Suprapubic skin (tissue), 4 donors: ENCODE results near the gene CSTF3.

Experiments used
- POLR2A ChIP-seq, 2 donors: fragments of 450-650 bp; IDR thresholded peaks; one replicate each; pipeline ENCODE4 v1.6.1; 2017; ENCODE audit warnings: antibody characterized with exemption in 2 of 2, mild to moderate bottlenecking in 2 of 2, moderate library complexity in 2 of 2
- POLR2AphosphoS5 ChIP-seq, 3 donors: sonication (generic); formaldehyde crosslinking; IDR thresholded peaks; one replicate each; pipeline ENCODE4 v1.6.1; 2017; ENCODE audit warnings: antibody characterized with exemption in 3 of 3

DNA sequence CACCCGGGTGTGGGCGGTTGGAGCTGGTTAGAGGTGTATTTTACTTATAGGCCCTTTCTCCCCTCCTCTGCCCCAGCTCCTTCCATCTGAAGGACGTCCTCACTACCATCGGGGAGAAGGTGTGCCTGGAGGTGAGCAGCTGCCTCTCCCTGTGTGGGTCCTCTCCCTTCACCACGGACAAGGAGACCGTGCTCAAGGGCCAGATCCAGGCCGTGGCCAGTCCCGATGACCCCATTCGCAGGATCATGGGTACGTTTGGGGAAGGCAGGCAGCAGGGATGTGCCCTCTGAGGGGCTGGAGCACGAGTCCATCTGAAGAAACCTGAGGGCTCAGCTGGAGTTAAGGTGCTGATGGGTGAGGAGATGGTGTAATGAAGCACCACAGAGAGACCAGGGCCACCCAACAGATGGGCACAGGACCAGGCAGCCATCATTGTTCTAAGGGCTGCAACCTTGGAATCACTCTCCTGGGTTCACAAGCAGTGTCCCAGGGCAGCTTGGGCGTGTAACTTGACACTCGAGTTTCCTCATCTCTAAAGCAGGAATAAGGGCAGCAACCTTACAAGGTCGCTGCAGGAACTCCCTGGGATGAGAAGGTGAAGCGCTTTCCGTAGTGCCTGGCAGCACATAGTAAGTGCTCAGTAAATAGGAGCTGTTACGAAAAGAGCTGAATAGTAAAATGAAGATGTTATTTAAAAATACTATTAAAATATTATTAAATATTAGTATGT, 92.5 kb downstream of the CSTF3 start:
- no peak for TF ChIP-seq POLR2AphosphoS5 (IDR thresholded peaks at IDR 0.05)
- TF ChIP-seq POLR2A (IDR thresholded peaks at IDR 0.05): no peak
